ENCODE data around the gene SNX3.

GRCh38 chr6:108238322-108238721 lies 22.5 kb downstream of the SNX3 start:
- TF ChIP-seq CTCF (IDR thresholded peaks at IDR 0.05) (no peak), POLR2A (IDR thresholded peaks at IDR 0.05) (no peak)

Data from adrenal gland (tissue), 5 donors.